Neutrophil (primary cell): Measurements from ENCODE around the gene MT1H.
A peak's percentile ranks its signal among the peaks of the same experiment; 100 is the strongest.

Experiments used
- H3K27ac ChIP-seq: fragments of 200-600 bp; sonication (generic); 2 replicates; pipeline ENCODE4 v1.5.1; 2016; ENCODE audit warnings: mild to moderate bottlenecking, moderate library complexity
- H3K27me3 ChIP-seq: fragments of 200-600 bp; sonication (generic); 2 replicates; pipeline ENCODE4 v1.6.0; 2016; ENCODE audit warnings: mild to moderate bottlenecking
- H3K36me3 ChIP-seq: fragments of 200-600 bp; sonication (generic); 2 replicates; pipeline ENCODE4 v1.5.1; 2017
- H3K4me1 ChIP-seq, 2 experiments: fragments of 200-600 bp in 1 of 2; sonication (generic) in 1 of 2; 1 replicate in 1 of 2; 2 replicates in 1 of 2; pipeline versions ENCODE4 v1.5.1 to v1.6.1; 2013 to 2016; ENCODE audit warnings: low read depth in 1 of 2, low read length in 1 of 2, mild to moderate bottlenecking in 1 of 2, moderate library complexity in 1 of 2; ENCODE audit not compliant: control insufficient read depth in 1 of 2, insufficient read depth in 1 of 2
- H3K4me3 ChIP-seq, 2 experiments: fragments of 200-600 bp in 1 of 2; sonication (generic) in 1 of 2; 1 replicate in 1 of 2; 2 replicates in 1 of 2; pipeline ENCODE4 v1.5.1; 2013 to 2016; ENCODE audit warnings: low read depth in 1 of 2, low read length in 1 of 2, mild to moderate bottlenecking in 1 of 2, moderate library complexity in 1 of 2
- H3K9me3 ChIP-seq: fragments of 200-600 bp; sonication (generic); 2 replicates; pipeline ENCODE4 v1.5.1; 2016
- TF ChIP-seq, protein P1 (sequence below): fragments of 200-600 bp; sonication (generic); IDR thresholded peaks from 2 replicates; pipeline ENCODE4 v1.5.1; 2016; ENCODE audit warnings: antibody characterized with exemption

The MT1H gene

DNA sequence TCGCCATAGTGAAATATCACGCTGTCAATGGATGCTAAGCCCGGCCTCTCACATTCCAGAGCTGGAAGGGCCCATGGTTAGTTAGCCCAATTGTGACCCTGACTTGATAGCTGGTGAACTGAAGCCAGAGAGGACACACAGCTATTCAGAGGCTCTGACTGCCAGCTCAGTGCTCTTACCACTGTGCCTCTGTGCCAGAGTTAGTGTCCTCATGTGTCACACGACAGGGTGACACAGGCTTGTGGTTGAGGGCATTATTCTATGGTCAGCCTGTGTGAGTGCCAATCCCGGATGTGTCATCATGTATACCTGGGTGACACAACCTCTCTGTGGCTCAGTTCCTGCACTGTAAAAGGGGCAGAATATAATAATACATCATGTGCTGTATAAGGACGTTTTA is 10.2 kb downstream of the MT1H start:
- TF ChIP-seq, protein P1, sequence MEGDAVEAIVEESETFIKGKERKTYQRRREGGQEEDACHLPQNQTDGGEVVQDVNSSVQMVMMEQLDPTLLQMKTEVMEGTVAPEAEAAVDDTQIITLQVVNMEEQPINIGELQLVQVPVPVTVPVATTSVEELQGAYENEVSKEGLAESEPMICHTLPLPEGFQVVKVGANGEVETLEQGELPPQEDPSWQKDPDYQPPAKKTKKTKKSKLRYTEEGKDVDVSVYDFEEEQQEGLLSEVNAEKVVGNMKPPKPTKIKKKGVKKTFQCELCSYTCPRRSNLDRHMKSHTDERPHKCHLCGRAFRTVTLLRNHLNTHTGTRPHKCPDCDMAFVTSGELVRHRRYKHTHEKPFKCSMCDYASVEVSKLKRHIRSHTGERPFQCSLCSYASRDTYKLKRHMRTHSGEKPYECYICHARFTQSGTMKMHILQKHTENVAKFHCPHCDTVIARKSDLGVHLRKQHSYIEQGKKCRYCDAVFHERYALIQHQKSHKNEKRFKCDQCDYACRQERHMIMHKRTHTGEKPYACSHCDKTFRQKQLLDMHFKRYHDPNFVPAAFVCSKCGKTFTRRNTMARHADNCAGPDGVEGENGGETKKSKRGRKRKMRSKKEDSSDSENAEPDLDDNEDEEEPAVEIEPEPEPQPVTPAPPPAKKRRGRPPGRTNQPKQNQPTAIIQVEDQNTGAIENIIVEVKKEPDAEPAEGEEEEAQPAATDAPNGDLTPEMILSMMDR: no peak
- peaks cover 19 to 34% of the 10 kb centered on the region in 2 experiments for H3K4me1 ChIP-seq
- no peaks in the 10 kb centered on the region for H3K9me3 ChIP-seq
- H3K27ac ChIP-seq: peak overlapping the region; percentile 33
- H3K4me3 ChIP-seq: no peak overlapping the region
- no peaks in the 10 kb centered on the region for H3K36me3 ChIP-seq
- peaks cover 63% of the 10 kb centered on the region for H3K27me3 ChIP-seq

DNA sequence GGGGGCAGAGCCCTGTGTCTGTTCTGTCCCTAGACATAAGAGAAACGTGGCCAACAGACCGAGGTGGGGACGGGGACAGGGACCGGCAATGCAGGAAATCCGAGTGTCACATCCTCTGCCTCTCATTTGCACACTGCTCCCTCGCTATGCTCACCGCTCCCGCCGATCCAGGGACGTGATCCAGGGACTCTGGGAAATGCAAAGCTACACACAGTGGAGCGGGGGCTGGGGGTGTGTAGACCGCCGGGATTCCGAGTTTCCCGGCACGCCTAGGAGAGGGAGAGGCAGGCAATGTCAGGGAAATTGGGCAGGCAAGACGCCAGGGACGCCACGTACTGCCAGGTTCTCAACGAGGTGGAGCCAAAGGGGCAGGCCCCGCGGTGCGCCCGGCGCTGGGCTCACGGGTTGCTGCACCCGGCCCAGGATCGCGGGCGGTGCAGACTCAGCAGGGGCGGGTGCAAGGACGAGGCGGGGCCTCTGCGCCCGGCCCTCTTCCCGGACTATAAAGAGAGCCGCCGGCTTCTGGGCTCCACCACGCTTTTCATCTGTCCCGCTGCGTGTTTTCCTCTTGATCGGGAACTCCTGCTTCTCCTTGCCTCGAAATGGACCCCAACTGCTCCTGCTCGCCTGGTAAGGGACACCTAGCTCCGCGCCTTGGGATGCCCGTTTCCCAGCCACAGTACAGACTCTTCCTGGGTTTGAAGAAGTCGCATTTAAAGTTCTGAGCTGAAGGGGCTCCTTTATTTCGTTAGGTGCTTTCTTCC is 12.5 kb downstream of the MT1H start, which contains the start of gene MT1X:
MT1X (plus strand) TSS at position 532 of the 764 bp plus-strand sequence; CDS start at position 603, 71 bp downstream.
- no peaks in the 10 kb centered on the region for H3K36me3 ChIP-seq
- peaks cover 19 to 34% of the 10 kb centered on the region in 2 experiments for H3K4me1 ChIP-seq
- H3K27ac ChIP-seq: no peak within 1 kb of the TSS
- TF ChIP-seq, protein P1: no peak
- H3K4me3 ChIP-seq: peak within 1 kb of the TSS; percentile 56 to 63
- peaks cover 46% of the 10 kb centered on the region for H3K27me3 ChIP-seq
- H3K9me3 ChIP-seq: no peaks in the 10 kb centered on the region

DNA sequence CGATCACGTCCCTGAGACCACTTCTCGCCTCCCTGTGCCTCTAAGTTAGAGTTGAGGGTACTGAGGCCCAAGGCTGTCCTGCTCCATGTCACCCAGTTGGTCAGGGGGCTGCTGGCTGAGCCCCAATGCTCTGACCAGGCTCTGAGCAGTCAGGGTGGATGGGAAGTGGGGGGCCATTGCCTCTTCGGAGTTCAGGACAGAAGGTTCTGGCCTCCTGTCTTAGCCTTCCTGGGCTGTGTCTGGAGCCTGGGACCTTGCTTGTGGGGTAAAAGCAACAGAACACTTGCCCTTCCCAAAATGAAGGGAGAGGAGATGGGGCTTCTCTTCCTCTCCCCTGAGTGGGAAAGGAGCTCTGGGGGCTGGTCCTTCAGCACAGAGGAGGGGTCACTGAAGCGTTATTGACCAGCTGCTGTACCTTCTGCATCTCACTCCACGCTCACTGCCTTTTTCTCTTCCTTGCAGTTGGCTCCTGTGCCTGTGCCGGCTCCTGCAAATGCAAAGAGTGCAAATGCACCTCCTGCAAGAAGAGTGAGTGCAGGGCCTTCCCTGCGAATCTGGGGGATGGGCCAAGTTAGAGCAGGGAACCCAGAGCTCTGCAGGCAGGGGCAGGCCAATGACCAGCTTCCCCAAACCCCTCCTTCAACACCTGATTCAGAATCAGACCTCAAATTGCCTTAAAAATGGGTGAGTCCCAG is 13.2 kb downstream of the MT1H start:
- Histone ChIP-seq H3K4me1 (peaks cover 19 to 34% of the 10 kb centered on the region in 2 experiments), H3K4me3 (peak overlapping the region; percentile 56 to 63), H3K27ac (no peak overlapping the region), H3K27me3 (peaks cover 38% of the 10 kb centered on the region), H3K36me3 (no peaks in the 10 kb centered on the region), H3K9me3 (no peaks in the 10 kb centered on the region)
- TF ChIP-seq, protein P1: no peak

DNA sequence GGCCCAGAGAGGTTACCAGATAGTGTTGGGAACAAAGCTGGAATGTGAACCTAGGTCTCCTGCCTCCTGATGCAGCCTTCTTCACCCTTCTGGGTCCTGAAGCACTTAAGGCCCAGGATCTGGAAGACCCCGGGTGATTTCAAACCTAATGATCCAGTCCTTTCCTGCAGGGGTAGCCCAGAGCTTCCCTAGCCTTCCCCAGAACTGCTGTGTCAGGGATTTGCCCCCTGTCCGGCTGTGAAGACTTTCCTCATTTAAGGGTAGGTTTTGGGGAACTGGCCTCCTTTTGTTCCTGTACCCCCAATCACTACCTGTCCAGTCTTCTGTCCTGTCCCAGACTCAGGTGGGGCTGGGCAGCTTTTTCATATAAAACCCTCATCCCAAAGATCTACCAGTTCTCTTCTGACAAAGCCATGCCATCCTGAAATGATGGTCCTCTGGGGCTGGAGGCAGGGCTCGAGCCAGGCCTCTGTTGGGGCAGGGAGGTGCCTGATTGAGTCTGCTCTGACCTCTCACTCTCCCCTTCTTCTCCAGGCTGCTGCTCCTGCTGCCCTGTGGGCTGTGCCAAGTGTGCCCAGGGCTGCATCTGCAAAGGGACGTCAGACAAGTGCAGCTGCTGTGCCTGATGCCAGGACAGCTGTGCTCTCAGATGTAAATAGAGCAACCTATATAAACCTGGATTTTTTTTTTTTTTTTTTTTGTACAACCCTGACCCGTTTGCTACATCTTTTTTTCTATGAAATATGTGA is 14.0 kb downstream of the MT1H start:
- no peaks in the 10 kb centered on the region for H3K36me3 ChIP-seq
- peaks cover 19 to 34% of the 10 kb centered on the region in 2 experiments for H3K4me1 ChIP-seq
- H3K4me3 ChIP-seq: no peak overlapping the region
- H3K9me3 ChIP-seq: no peaks in the 10 kb centered on the region
- H3K27me3 ChIP-seq: peaks cover 33% of the 10 kb centered on the region
- TF ChIP-seq, protein P1: no peak
- no peak overlapping the region for H3K27ac ChIP-seq

DNA sequence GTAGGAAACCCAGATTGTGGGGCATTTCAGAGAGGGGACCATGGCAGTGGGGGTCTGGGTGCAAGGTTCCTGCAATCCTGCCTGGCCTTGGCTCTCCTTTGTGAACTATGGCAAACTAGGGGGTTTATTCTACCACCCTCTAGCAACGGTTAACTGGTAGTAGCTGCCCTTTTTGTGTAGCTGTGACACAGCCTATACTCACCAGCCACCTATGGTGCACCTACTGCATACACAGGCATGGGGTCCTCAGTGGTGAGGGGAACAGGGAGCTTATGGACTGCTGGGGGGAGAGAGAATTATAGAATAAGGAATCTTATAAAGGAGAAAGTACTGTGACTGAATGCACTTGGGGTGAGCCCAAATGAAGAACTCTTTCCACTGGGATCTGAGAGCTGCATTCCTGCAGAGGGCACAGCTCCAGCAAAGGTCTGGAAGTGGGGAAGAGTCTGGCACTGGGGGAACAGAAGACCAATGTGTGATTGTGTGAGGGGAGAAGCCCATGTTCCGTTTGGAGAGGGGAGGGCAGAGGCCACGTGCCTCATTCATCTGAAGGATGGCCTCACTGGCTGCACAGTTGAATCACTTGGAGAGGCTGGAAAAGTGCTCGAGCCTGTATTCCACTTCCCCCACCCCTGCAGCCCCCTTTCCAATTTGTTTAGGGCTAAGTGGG is 14.8 kb downstream of the MT1H start:
- Histone ChIP-seq H3K4me3 (no peak overlapping the region), H3K27me3 (peaks cover 31% of the 10 kb centered on the region), H3K27ac (no peak overlapping the region), H3K4me1 (peaks cover 19 to 29% of the 10 kb centered on the region in 2 experiments), H3K9me3 (no peaks in the 10 kb centered on the region), H3K36me3 (no peaks in the 10 kb centered on the region)
- TF ChIP-seq, protein P1: no peak
